Osteocyte (in vitro differentiated cells): ENCODE measurements around the gene CGREF1. TPM values are rescaled to one million over a fixed set of nuclear protein-coding genes. Genes with fewer than 3 reads are reported as not detected.
A peak's percentile ranks its signal among the peaks of the same experiment; 100 is the strongest.

ENCODE experiments used
- DNase-seq: peaks from one replicate; pipeline ENCODE4 v3.0.0; 2021; ENCODE audit warnings: mixed read lengths; ENCODE audit not compliant: unreplicated experiment; ENCODE audit errors: extremely low spot score
- H3K27ac Mint-ChIP-seq: one replicate; pipeline ENCODE4 v1.8.0; 2021; ENCODE audit warnings: mild to moderate bottlenecking, mixed read lengths; ENCODE audit not compliant: unreplicated experiment
- H3K27me3 Mint-ChIP-seq: one replicate; pipeline ENCODE4 v1.8.0; 2021; ENCODE audit warnings: mixed read lengths; ENCODE audit not compliant: unreplicated experiment
- H3K36me3 Mint-ChIP-seq: one replicate; pipeline ENCODE4 v1.8.0; 2021; ENCODE audit warnings: mixed read lengths; ENCODE audit not compliant: unreplicated experiment
- H3K4me1 Mint-ChIP-seq: one replicate; pipeline ENCODE4 v1.8.0; 2021; ENCODE audit warnings: mixed read lengths; ENCODE audit not compliant: unreplicated experiment
- H3K4me3 Mint-ChIP-seq: one replicate; pipeline ENCODE4 v1.8.0; 2021; ENCODE audit warnings: mild to moderate bottlenecking, moderate library complexity, mixed read lengths; ENCODE audit not compliant: unreplicated experiment
- H3K9me3 Mint-ChIP-seq: one replicate; pipeline ENCODE4 v1.8.0; 2021; ENCODE audit warnings: mixed read lengths; ENCODE audit not compliant: unreplicated experiment
- CTCF ChIP-seq: fragments of 200-600 bp; sonication (generic); IDR thresholded peaks from 2 replicates; pipeline ENCODE4 v1.5.0; 2021; ENCODE audit warnings: antibody characterized with exemption, mild to moderate bottlenecking, moderate library complexity
- total RNA-seq: library from RNA; stranded (reverse); gene quantifications from 2 replicates; pipeline ENCODE4 v1.2.1, GENCODE V29; 2021

Gene CGREF1
- total RNA-seq, 1 donor from 2014 or later: 1.9 TPM

DNA sequence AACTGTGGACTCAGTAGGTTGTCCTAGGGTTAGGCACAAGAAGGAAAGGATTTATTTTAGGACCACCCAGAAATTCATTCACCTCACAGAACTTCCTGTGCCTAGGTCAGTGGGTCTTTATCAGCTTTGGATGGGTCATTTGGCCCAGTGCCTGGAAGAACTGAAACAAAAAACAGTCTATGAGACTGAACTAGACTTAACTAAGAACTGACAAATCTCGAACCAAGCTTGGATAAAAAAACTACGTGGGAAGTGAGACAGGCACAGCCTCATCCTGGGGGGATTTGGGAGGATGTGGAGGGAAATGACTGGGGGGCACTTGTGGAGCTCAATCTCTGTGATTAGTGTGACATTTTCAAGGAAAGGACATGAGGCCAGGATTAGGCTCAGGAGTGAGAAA, 45.1 kb downstream of the CGREF1 start:
- Mint-ChIP-seq H3K27me3 (no peaks in the 10 kb centered on the region), H3K36me3 (peaks cover 9% of the 10 kb centered on the region), H3K27ac (peak overlapping the region; percentile 44), H3K4me1 (peaks cover 78% of the 10 kb centered on the region), H3K4me3 (no peak overlapping the region), H3K9me3 (no peaks in the 10 kb centered on the region)
- TF ChIP-seq CTCF: no peak
- DNase-seq: no peak

DNA sequence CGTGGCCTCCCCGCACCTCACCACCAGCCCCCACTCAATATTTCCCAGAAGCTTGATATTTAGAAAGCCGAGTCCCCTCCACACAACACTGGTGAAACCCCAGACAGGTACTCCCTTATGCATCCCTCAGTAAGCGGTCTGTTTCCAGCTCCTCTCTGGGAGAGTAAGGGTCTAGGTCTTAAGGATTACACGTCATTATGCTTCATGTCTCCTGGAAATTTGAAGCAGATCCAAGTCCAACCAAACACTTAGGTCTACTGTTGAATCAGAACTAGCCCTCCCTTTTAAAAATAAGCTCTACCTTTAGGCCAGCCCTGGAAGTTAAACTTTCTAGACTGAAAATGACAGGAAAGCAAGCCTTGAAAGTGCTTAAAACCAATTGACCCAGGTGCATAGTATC, 46.0 kb downstream of the CGREF1 start:
- no peak for TF ChIP-seq CTCF
- Mint-ChIP-seq H3K27ac (peak overlapping the region; percentile 99), H3K4me1 (peaks cover 76% of the 10 kb centered on the region), H3K4me3 (peak overlapping the region; percentile 77), H3K36me3 (peaks cover 14% of the 10 kb centered on the region), H3K9me3 (no peaks in the 10 kb centered on the region), H3K27me3 (no peaks in the 10 kb centered on the region)
- DNase-seq: no peak

GRCh38 chr2:27071990-27072830, 46.7 kb downstream of the CGREF1 start:
- Mint-ChIP-seq H3K27me3 (no peaks in the 10 kb centered on the region), H3K9me3 (no peaks in the 10 kb centered on the region), H3K4me1 (peaks cover 69% of the 10 kb centered on the region), H3K27ac (peak overlapping the region; percentile 99), H3K36me3 (peaks cover 14% of the 10 kb centered on the region), H3K4me3 (peak overlapping the region; percentile 77)
- no peak for TF ChIP-seq CTCF
- no peak for DNase-seq

DNA sequence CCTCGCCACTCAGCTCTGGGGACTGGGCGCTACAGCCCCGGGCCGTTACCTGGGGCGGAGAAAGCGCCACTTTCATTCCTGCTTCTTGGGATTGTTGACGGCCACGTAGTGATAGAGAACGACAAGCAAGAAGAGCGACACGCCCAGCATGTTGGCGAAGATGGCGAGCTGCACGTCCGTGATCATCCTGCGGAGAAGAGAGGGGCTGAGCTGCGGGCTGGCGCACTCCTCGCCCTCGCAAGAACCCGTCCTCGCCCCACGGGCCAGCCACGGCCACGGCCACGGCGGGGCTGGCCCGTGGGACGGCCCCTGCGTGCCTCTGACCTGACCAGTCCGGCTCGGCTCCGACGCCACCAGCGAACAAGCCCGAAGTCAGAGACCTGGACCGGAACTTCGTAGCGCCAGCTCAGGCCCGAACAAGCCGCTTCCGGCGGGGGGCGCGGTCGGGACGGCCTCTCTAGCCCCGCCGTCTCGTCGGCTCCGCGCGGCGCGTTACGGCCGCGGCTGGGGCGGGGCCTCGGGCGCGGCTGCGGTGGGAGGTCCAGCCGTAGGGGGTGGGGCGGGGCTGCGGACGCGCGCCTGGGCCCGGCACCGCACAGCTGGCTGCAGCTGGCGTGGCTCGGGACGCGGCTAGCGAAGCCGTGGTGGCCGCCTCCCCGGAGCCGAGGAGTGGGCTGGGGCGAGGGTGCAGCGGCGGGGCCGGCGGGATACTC, 47.5 kb downstream of the CGREF1 start, which contains the start of gene OST4:
OST4 (minus strand) TSS at position 378 of the 713 bp plus-strand sequence.
- peak within 1 kb of the TSS; percentile 99 for H3K27ac Mint-ChIP-seq
- peaks cover 64% of the 10 kb centered on the region for H3K4me1 Mint-ChIP-seq
- H3K27me3 Mint-ChIP-seq: no peaks in the 10 kb centered on the region
- peak; percentile 13 for TF ChIP-seq CTCF
- peak; percentile 97 for DNase-seq
- H3K4me3 Mint-ChIP-seq: peak within 1 kb of the TSS; percentile 89
- H3K9me3 Mint-ChIP-seq: no peaks in the 10 kb centered on the region
- H3K36me3 Mint-ChIP-seq: peaks cover 14% of the 10 kb centered on the region

- peaks cover 19% of the 10 kb centered on the region for H3K36me3 Mint-ChIP-seq
- DNase-seq: no peak
- no peak for TF ChIP-seq CTCF
- H3K27me3 Mint-ChIP-seq: no peaks in the 10 kb centered on the region
- H3K27ac Mint-ChIP-seq: peak overlapping the region; percentile 91
- peaks cover 58% of the 10 kb centered on the region for H3K4me1 Mint-ChIP-seq
- peak overlapping the region; percentile 89 for H3K4me3 Mint-ChIP-seq
- H3K9me3 Mint-ChIP-seq: no peaks in the 10 kb centered on the region
Observed at GRCh38 chr2:27070653-27071276, 48.2 kb downstream of the CGREF1 start.
